Measurements from ENCODE around the gene FCN3.

GRCh38 chr1:27372808-27373690 is 1.6 kb downstream of the FCN3 start:
- TF ChIP-seq, protein P1, sequence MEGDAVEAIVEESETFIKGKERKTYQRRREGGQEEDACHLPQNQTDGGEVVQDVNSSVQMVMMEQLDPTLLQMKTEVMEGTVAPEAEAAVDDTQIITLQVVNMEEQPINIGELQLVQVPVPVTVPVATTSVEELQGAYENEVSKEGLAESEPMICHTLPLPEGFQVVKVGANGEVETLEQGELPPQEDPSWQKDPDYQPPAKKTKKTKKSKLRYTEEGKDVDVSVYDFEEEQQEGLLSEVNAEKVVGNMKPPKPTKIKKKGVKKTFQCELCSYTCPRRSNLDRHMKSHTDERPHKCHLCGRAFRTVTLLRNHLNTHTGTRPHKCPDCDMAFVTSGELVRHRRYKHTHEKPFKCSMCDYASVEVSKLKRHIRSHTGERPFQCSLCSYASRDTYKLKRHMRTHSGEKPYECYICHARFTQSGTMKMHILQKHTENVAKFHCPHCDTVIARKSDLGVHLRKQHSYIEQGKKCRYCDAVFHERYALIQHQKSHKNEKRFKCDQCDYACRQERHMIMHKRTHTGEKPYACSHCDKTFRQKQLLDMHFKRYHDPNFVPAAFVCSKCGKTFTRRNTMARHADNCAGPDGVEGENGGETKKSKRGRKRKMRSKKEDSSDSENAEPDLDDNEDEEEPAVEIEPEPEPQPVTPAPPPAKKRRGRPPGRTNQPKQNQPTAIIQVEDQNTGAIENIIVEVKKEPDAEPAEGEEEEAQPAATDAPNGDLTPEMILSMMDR (IDR thresholded peaks at IDR 0.05; ENCODE audit: low read depth, low read length), result peak; percentile 25
- TF ChIP-seq POLR2A (IDR thresholded peaks at IDR 0.05; ENCODE audit: extremely low read depth, insufficient read length), result no peak
- TF ChIP-seq, protein P2, sequence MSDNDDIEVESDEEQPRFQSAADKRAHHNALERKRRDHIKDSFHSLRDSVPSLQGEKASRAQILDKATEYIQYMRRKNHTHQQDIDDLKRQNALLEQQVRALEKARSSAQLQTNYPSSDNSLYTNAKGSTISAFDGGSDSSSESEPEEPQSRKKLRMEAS (IDR thresholded peaks at IDR 0.05; ENCODE audit: low read depth, low read length), result no peak
- no peak for TF ChIP-seq MYC (IDR thresholded peaks at IDR 0.05; ENCODE audit: low read depth, low read length)
